HG03025 (cell line): Measurements from ENCODE around the gene AKAP12.

Experiments
- ATAC-seq: cut with Tn5 transposase; IDR thresholded peaks from one replicate; pipeline ENCODE4 v1.9.1; 2021; ENCODE audit warnings: mild to moderate bottlenecking, moderate library complexity; ENCODE audit not compliant: unreplicated experiment, low FRiP score

The AKAP12 gene

GRCh38 chr6:151239603-151240035 lies at the start of gene AKAP12:
AKAP12 (plus strand) TSS chr6:151239967; CDS start chr6:151240563, 596 bp downstream.
- no peak for ATAC-seq

- no peak for ATAC-seq
These were observed 48.2 kb upstream of the AKAP12 start for GRCh38 chr6:151191527-151191926.

- ATAC-seq: no peak
These were observed 43.2 kb upstream of the AKAP12 start for GRCh38 chr6:151196555-151196954.

GRCh38 chr6:151197556-151197955 lies 42.2 kb upstream of the AKAP12 start:
- ATAC-seq: no peak

GRCh38 chr6:151199991-151200390 lies 39.8 kb upstream of the AKAP12 start:
- ATAC-seq: no peak

- ATAC-seq: no peak
These were observed 33.8 kb upstream of the AKAP12 start for GRCh38 chr6:151205721-151206600.

GRCh38 chr6:151207674-151208073 lies 32.1 kb upstream of the AKAP12 start:
- ATAC-seq: no peak

GRCh38 chr6:151209071-151209831 lies 30.5 kb upstream of the AKAP12 start:
- no peak for ATAC-seq

GRCh38 chr6:151211075-151211474 lies 28.7 kb upstream of the AKAP12 start:
- ATAC-seq: no peak

GRCh38 chr6:151213352-151213751 lies 26.4 kb upstream of the AKAP12 start:
- no peak for ATAC-seq

GRCh38 chr6:151215999-151216398 lies 23.8 kb upstream of the AKAP12 start:
- ATAC-seq: no peak

GRCh38 chr6:151216804-151217203 lies 23.0 kb upstream of the AKAP12 start:
- ATAC-seq: no peak

GRCh38 chr6:151219192-151219591 lies 20.6 kb upstream of the AKAP12 start:
- ATAC-seq: no peak

- no peak for ATAC-seq
These were observed 15.7 kb upstream of the AKAP12 start for GRCh38 chr6:151224076-151224475.

- no peak for ATAC-seq
These were observed 13.8 kb upstream of the AKAP12 start for GRCh38 chr6:151225919-151226318.

GRCh38 chr6:151228788-151229400 lies 10.9 kb upstream of the AKAP12 start:
- ATAC-seq: no peak

GRCh38 chr6:151229401-151230276 lies 10.1 kb upstream of the AKAP12 start:
- no peak for ATAC-seq

- no peak for ATAC-seq
These were observed 9.5 kb upstream of the AKAP12 start for GRCh38 chr6:151230277-151230577.

- ATAC-seq: no peak
These were observed 6.9 kb upstream of the AKAP12 start for GRCh38 chr6:151232899-151233298.

- ATAC-seq: no peak
These were observed 6.0 kb upstream of the AKAP12 start for GRCh38 chr6:151233731-151234130.
